Measurements from ENCODE around the gene KRT7. TPM values are rescaled to one million over a fixed set of nuclear protein-coding genes. Genes with fewer than 3 reads are reported as not detected.
A peak's percentile ranks its signal among the peaks of the same experiment; 100 is the strongest.

Gene KRT7
- total RNA-seq, 1 donor from 2014 or later = 768 TPM

DNA sequence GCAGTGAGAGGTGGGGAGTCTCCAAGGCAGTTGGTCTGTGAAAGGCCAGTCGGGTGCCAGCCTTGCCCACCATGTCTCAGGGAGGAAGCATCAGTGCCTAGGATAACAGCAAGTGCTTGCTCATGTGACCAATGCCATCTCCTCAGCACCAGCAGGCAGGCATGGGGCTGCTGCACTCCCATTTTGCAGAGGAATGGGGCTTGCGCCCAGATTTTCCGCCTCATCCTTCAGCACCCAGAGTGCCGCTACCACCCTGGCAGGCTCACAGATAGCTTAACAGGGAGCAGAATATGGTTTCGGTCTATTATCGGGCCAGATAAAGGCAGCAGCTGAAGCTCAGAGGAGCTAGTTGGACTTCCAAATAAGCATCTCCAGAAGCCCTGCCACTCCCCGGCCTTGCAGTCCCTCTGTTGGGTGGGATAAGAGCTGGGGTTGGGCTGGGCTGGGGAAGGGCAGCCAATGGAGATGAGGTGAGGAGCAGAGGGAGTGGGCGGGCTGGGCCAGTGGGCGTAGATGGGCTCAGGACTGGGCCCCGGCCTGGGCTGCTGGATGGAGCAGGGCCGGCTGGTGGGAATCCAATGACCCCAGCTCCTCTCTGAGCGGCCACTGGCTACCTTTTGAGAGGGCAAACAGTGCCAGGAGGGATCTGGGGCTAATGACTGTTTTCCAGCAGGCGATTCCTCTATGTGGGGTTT lies 32.8 kb upstream of the KRT7 start:
- H3K4me3 ChIP-seq (ENCODE audit: low read depth, low read length) = no peak overlapping the region
- TF ChIP-seq, protein P1, sequence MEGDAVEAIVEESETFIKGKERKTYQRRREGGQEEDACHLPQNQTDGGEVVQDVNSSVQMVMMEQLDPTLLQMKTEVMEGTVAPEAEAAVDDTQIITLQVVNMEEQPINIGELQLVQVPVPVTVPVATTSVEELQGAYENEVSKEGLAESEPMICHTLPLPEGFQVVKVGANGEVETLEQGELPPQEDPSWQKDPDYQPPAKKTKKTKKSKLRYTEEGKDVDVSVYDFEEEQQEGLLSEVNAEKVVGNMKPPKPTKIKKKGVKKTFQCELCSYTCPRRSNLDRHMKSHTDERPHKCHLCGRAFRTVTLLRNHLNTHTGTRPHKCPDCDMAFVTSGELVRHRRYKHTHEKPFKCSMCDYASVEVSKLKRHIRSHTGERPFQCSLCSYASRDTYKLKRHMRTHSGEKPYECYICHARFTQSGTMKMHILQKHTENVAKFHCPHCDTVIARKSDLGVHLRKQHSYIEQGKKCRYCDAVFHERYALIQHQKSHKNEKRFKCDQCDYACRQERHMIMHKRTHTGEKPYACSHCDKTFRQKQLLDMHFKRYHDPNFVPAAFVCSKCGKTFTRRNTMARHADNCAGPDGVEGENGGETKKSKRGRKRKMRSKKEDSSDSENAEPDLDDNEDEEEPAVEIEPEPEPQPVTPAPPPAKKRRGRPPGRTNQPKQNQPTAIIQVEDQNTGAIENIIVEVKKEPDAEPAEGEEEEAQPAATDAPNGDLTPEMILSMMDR (conservative IDR thresholded peaks at IDR 0.05; ENCODE audit: low read depth, low read length) = no peak
- DNase-seq (ENCODE audit: low read depth) = no peak

DNA sequence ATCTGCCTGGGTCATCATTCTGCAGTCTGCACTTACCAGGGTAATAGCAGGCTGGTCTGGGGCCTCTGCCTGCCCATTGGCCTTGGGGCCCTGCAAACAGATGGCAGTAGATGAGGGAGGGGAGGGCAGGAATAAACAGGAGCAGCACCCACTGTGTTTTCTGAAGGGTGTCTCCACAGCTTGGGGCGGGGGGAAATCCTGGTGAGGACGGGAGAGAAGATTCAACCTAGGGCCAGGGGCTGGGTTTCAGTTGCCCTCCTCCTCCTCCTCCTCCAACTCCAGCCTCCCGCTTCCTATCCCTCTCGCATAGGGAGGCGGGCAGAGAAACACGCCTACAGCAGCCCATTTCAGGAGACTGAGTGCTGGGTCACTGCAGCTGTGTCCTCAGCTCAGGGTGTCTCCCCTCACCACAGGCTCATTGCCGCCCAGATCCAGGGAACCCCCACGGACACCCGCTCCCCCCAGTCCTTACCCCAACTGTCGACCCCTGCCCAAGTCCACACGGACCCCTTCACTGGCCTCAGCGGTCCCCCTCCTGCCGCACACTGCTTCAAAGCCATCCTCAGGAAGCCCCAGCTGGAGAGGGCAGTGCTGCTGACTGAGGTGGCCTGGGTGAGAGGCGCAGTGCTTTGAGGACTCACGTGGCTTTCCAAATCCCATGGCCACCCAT lies 32.1 kb upstream of the KRT7 start:
- H3K4me3 ChIP-seq (ENCODE audit: low read depth, low read length) = no peak overlapping the region
- no peak for DNase-seq (ENCODE audit: low read depth)
- TF ChIP-seq, protein P1 (conservative IDR thresholded peaks at IDR 0.05; ENCODE audit: low read depth, low read length) = no peak

DNA sequence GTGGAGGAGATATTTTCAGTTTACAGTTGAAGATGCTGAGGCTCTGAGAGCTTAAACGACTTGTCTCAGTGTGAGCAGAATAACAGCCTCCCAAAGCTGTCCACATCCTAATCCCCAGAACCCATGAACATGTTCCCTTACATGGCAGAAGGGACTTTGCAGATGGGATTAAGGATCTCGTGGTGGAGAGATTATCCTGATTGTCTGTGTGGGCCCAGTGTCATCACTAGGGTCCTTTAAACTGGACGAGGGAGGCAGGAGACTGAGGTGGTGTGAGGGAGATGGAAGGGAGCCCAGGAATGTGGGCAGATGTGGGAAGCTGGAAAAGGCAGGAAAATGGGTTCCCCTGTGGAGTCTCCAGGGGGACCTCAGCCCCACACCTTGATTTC lies 31.6 kb upstream of the KRT7 start:
- DNase-seq (ENCODE audit: low read depth) = no peak
- TF ChIP-seq, protein P1 (conservative IDR thresholded peaks at IDR 0.05; ENCODE audit: low read depth, low read length) = no peak
- no peak overlapping the region for H3K4me3 ChIP-seq (ENCODE audit: low read depth, low read length)

DNA sequence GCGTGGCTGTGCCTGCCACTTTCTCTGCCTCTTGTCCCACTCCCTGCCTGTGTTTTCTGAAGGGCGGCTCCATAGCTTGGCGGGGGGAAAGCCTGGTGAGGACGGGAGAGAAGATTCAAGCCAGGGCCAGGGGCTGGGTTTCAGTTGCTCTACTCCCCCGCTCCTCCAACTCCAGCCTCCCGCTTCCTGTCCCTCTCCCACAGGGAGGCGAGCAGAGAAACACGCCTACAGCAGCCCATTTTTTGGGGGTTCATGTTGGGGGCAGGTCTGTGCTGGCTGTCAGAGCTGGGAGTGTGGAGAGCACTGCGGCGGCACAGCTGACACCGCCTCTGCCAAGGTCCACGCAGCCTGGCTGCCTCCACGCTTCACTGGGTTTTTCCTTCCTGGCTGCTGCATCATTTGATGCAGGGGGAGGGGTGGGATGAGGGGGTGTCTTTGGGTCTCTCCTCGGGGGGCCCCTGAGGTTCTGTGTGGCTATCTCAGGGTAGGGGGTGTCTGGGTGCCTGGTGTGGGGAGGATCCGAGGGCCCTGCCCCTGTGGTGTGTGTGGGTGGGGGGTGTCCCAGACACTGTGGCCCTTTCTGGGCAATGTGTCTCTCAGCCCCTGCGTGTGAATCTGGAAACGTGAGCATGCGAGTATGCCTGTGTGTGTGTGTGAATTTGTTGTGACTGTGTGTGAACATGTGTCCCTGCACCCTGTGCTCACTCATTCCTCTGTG lies 30.5 kb upstream of the KRT7 start:
- no peak for DNase-seq (ENCODE audit: low read depth)
- peak overlapping the region; percentile 18 for H3K4me3 ChIP-seq (ENCODE audit: low read depth, low read length)
- TF ChIP-seq, protein P1 (conservative IDR thresholded peaks at IDR 0.05; ENCODE audit: low read depth, low read length) = no peak

DNA sequence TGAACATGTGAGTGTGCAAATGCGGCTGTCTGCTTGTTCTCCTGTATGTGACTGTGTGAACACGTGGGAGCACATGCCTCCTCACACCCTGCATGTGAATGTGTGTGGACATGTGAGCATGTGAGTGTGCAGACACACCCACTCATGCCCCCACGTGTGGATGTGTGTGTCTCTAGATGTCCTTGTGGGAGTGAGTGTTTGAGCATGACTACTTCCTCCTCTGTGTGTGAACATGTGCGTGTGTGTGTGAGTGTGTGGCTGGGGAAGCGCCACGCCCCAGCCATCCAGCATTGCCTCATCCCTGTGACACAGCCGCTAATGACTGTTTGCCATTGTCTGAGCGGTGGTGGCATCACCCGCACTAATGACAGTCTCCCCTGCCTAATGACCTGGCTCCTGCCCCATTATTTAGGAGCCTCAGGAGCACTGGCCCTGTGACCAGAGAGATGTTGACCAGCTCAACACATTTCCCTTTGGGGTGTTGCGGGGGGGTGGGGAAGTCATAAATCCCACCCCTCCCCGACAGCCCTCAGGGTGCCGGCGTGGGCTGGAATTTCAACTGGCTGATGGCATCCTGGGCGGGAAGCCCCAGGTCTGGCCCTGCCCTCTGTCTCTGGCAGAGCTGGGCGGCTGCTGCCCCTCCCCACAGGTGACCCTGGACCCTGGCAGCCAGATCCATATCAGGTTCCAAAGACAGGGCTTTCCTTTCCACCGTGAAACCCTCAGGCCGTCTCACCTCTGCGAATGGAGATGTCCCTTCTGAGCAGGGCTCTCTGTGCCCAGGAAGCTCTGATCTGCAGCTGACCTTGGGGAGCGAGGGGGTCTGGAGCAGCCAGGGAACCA lies 29.7 kb upstream of the KRT7 start:
- no peak overlapping the region for H3K4me3 ChIP-seq (ENCODE audit: low read depth, low read length)
- TF ChIP-seq, protein P1 (conservative IDR thresholded peaks at IDR 0.05; ENCODE audit: low read depth, low read length) = no peak
- peak; percentile 56 for DNase-seq (ENCODE audit: low read depth)

DNA sequence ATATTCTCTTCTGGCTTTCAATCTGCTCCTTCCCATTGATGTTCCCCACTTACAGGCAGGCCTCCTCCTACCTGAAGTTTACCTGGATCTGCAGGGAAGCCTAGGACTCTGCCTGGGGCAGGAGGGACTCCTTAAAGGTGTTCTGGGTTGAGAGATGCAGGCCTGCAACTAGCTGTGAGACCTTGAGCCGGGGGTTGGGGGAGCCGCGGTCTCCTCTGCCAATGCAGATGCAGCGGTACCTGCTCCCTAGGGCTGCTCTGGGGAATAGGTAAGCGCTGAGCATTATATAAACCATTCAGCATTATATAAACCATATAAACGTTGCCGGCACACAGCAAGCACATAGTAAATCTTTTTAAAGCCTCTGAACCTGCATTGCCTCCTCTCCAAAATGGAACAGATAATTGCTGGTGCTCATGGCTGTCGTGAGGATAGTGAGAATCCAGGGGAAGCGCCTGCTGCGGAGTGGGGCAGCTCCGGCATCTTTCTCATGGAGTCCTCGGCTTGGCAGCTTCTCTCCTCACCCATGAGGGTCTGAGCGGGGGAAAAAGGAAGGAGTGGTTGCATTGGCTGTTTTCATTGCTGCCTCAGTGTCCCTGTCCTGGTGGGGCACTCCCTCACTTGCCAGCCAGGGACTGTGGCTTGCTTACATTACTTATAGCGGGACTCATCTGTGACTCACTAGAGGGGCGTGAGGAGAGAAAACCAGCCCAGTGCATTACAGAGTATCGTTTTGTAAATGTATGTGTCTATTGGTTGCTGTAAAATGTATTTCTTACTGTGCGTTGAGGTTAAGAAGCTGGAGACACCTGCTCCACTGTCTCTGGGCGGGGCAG lies 28.7 kb upstream of the KRT7 start:
- DNase-seq (ENCODE audit: low read depth) = no peak
- TF ChIP-seq, protein P1 (conservative IDR thresholded peaks at IDR 0.05; ENCODE audit: low read depth, low read length) = no peak
- H3K4me3 ChIP-seq (ENCODE audit: low read depth, low read length) = no peak overlapping the region
